ENCODE measurements around the gene IQSEC1.

Gene IQSEC1

DNA sequence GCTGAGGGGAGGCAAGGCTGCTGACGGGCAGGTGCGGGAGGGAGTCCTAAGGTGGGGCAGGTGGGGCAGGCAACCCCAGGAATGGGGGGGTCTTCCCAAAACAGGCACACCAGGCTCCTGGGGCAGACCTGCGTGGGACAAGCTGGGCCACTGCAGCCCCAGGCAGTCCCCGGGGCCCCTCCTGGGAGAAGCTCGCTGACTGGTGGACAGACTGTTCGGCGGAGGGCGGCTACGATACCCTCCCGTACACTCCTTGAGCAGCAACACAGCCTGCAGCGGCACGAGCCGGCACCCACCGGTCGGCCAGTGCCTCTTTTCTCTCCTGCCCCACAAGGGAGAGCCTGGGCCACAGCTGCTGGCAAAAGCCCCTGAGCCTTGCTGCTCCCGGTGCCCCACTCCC lies 165.9 kb downstream of the IQSEC1 start:
- no peak for DNase-seq (ENCODE audit: low read depth)

- DNase-seq (ENCODE audit: low read depth) = no peak
These were observed 166.3 kb downstream of the IQSEC1 start for GRCh38 chr3:12906916-12907290.

DNA sequence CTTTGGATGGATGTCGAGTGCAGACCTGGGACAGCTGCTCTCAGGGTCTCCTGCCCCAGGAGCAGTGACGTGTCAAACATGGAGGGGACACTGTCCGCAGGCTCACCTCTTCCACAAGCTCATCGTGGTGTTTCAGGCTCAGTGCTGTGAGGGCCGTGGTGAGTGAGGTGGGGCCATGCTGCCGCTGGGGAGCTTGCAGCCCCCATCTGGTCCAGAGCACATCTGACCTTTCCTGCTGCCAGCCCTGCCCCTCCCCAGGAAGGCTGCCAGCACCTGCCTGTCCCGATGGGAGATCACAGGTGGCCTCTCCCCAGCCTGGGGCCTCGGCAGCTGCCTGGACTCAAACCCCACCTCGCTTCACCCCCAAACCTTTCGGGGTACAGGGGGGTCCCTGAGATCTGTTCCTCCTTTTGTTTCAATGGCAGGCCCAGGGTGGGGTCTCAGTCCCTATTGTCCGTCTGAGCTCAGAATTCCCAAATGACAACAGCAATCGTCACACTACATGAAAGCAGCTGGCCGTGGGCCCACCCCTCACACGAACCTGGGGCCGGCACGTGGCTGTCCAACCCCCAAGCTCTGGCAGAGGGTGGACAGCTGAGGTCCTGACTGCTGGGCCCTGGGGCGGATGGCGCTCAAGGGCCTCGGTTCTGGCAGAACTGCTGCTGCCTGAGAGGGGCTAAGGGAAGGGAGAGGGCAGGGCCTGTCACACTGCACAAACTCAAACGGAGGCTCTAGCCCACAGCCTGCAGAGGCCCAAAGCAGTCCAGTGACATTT lies 166.9 kb downstream of the IQSEC1 start:
- no peak for DNase-seq (ENCODE audit: low read depth)

DNA sequence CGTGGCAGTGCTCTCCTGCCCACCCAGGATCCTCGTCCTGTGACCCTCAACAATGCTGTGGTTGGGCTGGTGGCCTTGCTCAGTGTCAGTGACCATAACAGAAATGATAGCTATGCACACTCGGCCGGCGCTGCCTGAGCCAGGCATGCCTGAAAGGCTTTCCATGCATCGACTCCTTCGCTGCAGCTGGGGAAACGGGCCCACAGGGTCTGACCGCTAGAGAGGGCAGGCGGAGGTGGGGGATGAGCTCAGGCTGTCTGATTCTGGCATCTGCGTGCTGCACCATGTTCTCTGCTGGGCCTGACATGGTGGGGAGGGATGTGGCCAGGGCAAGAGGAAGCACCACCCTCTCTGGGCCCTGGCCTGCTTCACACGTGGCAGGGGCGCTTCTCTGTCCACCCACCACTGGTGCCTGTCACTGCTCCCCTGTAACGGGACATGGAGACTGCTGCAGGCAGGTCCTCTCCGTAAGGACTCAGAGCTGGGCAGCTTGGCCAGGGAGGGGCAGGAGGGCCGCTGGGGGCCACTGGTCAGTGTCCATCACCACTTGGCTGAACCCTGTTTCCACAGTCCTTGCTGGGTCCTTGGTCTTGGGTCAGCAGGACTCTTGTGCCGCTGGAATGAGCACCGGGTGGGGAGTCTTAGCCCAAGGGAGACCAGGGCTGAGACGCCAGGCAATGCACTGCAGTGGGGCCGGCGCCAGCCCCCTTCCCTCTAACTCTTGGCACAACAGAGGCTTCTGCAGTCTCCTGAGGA lies 167.7 kb downstream of the IQSEC1 start:
- no peak for DNase-seq (ENCODE audit: low read depth)

- DNase-seq (ENCODE audit: low read depth) = no peak
These were observed 168.3 kb downstream of the IQSEC1 start for GRCh38 chr3:12904951-12905315.

GRCh38 chr3:12903881-12904280 lies 169.3 kb downstream of the IQSEC1 start:
- no peak for DNase-seq (ENCODE audit: low read depth)

DNA sequence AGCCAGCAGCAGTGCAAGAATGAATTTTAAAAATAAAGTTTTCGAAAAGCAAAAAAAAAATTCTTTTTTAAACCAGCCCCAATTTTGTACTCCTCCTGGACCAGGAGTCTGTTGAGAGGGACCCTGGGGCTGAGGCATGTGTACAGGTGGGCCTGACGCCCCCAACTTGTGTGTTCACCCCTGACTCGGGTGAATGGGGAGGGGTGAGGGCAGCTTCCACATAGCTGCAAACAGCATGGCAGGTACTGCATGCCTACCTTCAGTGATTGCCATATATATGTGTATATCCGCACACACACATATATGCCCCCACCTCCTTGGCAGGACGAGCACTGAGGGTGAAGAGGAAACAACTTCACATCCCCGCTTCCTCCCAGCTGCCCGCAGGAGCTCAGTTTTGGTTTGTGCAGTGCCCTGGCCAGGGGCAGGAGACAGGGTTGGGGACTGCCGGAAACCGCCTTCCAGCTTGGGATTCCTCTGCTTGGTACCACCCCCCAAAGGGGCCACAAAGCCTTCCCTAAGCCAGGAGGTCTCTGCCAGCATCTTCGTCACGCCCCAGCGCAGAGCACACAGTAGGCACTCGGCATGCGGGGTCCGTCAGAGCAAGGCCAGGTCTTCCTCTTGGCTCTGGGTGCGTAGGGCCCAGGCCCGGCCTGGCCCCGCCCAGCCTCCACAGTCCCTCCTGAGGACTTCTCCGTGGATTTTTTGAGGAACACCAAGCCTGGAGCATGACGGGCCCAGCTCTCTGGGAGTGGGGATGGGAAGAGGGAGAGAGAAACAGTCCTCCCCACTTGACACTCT lies 170.0 kb downstream of the IQSEC1 start:
- no peak for DNase-seq (ENCODE audit: low read depth)

GRCh38 chr3:12902181-12902999 lies 170.8 kb downstream of the IQSEC1 start:
- DNase-seq (ENCODE audit: low read depth) = no peak

DNA sequence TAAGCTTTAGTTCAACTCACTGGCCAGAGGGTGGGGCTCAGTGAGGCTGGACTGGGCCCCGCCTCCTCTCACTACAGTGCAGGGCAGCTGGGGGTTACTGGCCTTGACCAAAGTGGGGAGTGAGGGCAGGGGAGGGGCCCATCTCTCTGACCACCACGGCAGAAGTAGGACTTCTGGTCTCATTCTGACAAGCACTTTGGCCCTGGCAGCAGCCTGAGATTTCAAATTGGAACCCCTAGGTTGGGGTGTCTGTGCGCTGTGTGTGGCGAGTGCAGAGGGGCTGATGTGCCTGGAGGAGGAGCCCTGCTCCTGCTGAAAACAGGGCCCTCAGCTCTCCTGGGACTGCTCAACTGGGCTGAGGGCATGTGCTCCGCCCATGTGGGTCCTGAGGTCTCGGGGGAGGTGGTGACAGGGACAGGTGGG lies 171.6 kb downstream of the IQSEC1 start:
- DNase-seq (ENCODE audit: low read depth) = no peak

GRCh38 chr3:12900885-12901411 lies 172.3 kb downstream of the IQSEC1 start:
- DNase-seq (ENCODE audit: low read depth) = no peak

DNA sequence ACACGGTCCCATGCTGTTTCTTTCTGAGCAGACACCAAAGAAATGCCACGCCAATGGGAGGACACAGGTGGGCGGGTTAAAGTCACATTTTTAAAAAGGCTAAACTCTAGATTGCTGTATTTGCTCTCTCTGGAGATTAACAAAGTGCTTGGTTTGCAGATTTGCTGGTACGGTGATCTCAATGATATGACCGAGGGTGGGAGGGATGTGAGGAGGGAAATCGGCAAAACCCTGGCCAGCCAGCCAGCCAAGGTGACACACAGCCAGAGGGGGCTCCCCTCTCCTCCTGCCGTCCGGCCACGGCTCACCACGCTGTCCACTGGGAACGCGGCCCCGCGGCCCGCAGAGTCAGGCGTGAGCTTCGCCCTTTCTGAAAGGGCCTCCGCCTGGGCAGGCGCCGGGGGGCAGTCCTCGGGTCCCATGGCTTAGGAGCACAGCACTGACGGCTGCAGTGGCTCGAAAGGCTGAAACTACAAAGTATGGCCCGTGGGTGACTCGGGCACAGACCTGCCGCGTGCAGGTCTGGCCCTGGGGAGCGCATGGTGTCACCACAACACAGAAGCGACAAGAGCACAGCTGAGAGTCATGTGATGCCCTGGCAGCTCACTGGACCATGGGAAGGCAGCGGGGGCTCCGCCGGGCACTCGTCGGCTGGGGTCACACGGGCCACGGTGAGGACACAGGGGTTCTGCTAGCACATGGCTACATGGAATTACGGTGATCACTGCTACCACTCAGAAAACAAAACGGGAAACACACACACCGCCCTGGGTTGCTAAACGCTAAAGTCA lies 174.1 kb downstream of the IQSEC1 start:
- DNase-seq (ENCODE audit: low read depth) = no peak

DNA sequence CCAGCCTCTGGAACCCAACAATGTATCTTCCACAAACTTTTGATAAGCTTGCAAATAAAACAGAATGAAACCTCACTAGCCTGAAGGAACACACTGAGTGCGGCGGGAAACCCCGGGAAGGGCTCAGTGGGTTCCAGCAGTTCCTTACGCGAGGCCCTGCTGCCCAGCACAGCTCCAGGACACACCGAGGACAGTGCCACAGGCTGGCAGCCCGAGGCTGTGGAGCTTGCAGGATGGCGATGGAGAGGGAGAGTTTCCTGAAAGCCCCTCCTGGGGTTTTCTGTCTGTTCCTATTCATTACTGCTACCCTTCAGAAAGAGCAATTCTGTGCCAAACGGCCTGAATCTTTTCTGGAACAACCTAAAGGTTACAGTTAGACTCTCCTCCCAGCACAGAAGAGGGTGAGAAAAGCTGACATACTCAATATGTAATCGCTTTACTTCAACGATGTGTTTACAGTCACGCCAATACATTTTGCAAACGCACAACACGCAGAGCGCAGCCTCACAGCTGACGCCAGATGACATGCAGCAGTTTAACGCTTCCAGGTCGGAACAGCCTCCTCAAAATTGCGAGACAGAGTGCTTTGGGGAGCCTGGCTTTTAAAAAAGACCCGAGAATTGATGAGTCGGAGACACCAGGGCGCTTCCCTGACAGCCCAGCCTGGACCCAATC lies 174.8 kb downstream of the IQSEC1 start:
- no peak for DNase-seq (ENCODE audit: low read depth)

DNA sequence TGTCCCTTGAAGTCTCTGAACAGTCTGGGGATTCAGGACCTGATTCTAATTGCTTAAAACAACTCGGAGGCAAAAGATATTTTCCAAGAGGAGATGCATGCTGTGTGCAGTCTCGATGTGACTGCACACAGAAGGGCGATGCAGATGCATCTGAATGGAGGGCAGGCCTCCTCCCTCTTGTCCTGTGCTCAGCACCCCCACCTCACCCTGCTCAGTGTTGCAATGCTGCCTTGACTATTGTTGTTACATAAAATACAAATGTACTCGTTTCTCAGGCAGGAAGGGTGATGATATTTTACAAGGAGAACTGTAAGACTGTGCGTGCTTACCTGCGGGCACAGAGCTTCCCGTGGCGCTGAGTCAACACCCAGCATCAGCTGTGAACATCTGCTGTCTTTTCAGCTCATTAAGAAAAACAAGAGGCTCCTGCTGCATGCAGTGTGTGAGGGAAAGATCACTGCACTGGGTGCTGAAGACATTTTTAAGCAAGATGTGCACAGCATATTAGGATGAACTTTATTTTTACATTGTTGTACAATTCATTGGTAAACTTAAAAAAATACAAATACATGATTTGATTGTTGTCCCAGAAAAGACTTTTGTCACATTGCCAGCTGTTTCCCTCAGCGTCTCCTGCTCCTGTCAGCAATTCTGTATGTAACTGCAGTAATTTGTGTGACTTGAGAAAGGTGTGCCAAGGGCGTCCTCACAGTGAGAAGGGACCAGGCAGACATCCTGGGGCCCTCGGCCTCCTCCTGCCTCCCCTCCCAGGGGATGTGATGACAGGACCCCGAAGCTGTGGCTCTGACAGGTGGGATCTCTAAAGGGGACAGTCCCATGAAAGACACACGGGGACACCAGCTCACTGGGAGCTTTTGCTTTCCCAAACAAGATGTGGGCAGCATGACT lies 175.6 kb downstream of the IQSEC1 start:
- DNase-seq (ENCODE audit: low read depth) = no peak

- DNase-seq (ENCODE audit: low read depth) = no peak
These were observed 176.9 kb downstream of the IQSEC1 start for GRCh38 chr3:12896063-12896985.

- DNase-seq (ENCODE audit: low read depth) = no peak
These were observed 177.7 kb downstream of the IQSEC1 start for GRCh38 chr3:12895391-12896062.

- DNase-seq (ENCODE audit: low read depth) = no peak
These were observed 178.6 kb downstream of the IQSEC1 start for GRCh38 chr3:12894629-12895028.

- no peak for DNase-seq (ENCODE audit: low read depth)
These were observed 179.4 kb downstream of the IQSEC1 start for GRCh38 chr3:12893852-12894251.

- no peak for DNase-seq (ENCODE audit: low read depth)
These were observed 180.0 kb downstream of the IQSEC1 start for GRCh38 chr3:12893247-12893646.
